ENCODE measurements around the gene RPUSD4.

Gene RPUSD4

GRCh38 chr11:126155402-126156187, 55.9 kb downstream of the RPUSD4 start:
- no peak for DNase-seq

GRCh38 chr11:126154691-126155090, 56.8 kb downstream of the RPUSD4 start:
- no peak for DNase-seq

GRCh38 chr11:126153972-126154371, 57.5 kb downstream of the RPUSD4 start:
- no peak for DNase-seq

GRCh38 chr11:126153006-126153405, 58.4 kb downstream of the RPUSD4 start:
- DNase-seq, result no peak

GRCh38 chr11:126152586-126152985, 58.9 kb downstream of the RPUSD4 start:
- no peak for DNase-seq

- DNase-seq, result no peak
Observed at GRCh38 chr11:126152152-126152551, 59.3 kb downstream of the RPUSD4 start.

Data from hippocampal formation (tissue), 2 donors.